GM15510 (cell line): ENCODE data around the gene BTG2.

Experiments
- POLR2A ChIP-seq: IDR thresholded peaks from 3 replicates; pipeline ENCODE4 v1.6.1; 2011; ENCODE audit warnings: borderline replicate concordance; ENCODE audit not compliant: insufficient read length; ENCODE audit errors: extremely low read depth

The BTG2 gene

GRCh38 chr1:203336097-203336496 lies 30.8 kb downstream of the BTG2 start:
- TF ChIP-seq POLR2A = no peak

- TF ChIP-seq POLR2A = no peak
Observed at GRCh38 chr1:203338335-203339036, 33.2 kb downstream of the BTG2 start.

- no peak for TF ChIP-seq POLR2A
Observed at GRCh38 chr1:203340112-203340790, 34.9 kb downstream of the BTG2 start.

- no peak for TF ChIP-seq POLR2A
Observed at GRCh38 chr1:203342192-203342940, 37.0 kb downstream of the BTG2 start.

- TF ChIP-seq POLR2A = no peak
Observed at GRCh38 chr1:203343956-203344754, 38.8 kb downstream of the BTG2 start.

GRCh38 chr1:203346060-203346768 lies 40.9 kb downstream of the BTG2 start:
- TF ChIP-seq POLR2A = no peak

- no peak for TF ChIP-seq POLR2A
Observed at GRCh38 chr1:203346769-203347102, 41.4 kb downstream of the BTG2 start.

GRCh38 chr1:203349166-203349565 lies 43.8 kb downstream of the BTG2 start:
- TF ChIP-seq POLR2A = no peak

- no peak for TF ChIP-seq POLR2A
Observed at GRCh38 chr1:203349773-203350524, 44.6 kb downstream of the BTG2 start.

- no peak for TF ChIP-seq POLR2A
Observed at GRCh38 chr1:203351037-203351625, 45.8 kb downstream of the BTG2 start, which contains the start of gene FMOD. FMOD (minus strand) TSS chr1:203351122; CDS start chr1:203348270, 2,852 bp downstream.

- no peak for TF ChIP-seq POLR2A
Observed at GRCh38 chr1:203353486-203353885, 48.2 kb downstream of the BTG2 start.

GRCh38 chr1:203354246-203354645 lies 48.9 kb downstream of the BTG2 start:
- TF ChIP-seq POLR2A = no peak

GRCh38 chr1:203359010-203359571 lies 53.8 kb downstream of the BTG2 start:
- no peak for TF ChIP-seq POLR2A
